K562 (cell line): ENCODE data around the gene LETM1. TPM values are rescaled to one million over a fixed set of nuclear protein-coding genes. Genes with fewer than 3 reads are reported as not detected.
A peak's percentile ranks its signal among the peaks of the same experiment; 100 is the strongest.

Source experiments
- ATAC-seq: fragments of 200-7000 bp; cut with Tn5 transposase; 3 replicates; pipeline ENCODE4 v1.9.1; 2020; ENCODE audit warnings: moderate library complexity
- BruUV-seq: library from RNA; stranded (reverse); fragments of 400-500 nt; replicated peaks from 2 replicates; lab custom pipeline; 2021; lab: Mats Ljungman, UMichigan
- CTCF ChIA-PET: fragments of 300-600 bp; formaldehyde crosslinking; extraction: SDS; loops from one replicate; lab custom pipeline; 2021; ENCODE audit warnings: low intra/inter-chr PET ratio; lab: Yijun Ruan, JAX
- POLR2A ChIA-PET: fragments of 300-600, 350-650 bp; sonication (Branson Sonifier 250); formaldehyde crosslinking; extraction: SDS; loops from one replicate; lab custom pipeline; 2021; ENCODE audit warnings: antibody characterized with exemption, inconsistent platforms; lab: Yijun Ruan, JAX
- DNase-seq, 4 experiments: peaks; one replicate each; pipeline versions ENCODE4 v3.0.0 to v3.0.0-alpha.2; 2011 to 2018; ENCODE audit warnings: low spot score in 3 of 4, mixed read lengths in 3 of 4; ENCODE audit errors: extremely low read depth in 1 of 4
- FAIRE-seq: peaks from 2 replicates; lab custom pipeline; 2011; peaks lifted over from hg19 to GRCh38; lab: Jason Lieb, UNC
- H2AFZ ChIP-seq: 2 replicates; pipeline ENCODE4 v1.6.0; 2011; ENCODE audit warnings: low read depth, low read length, control low read depth, inconsistent platforms
- H3K27ac ChIP-seq: fragments of 200-600 bp; 3 replicates; pipeline ENCODE4 v1.8.0; 2011; ENCODE audit warnings: low read depth, mild to moderate bottlenecking, control low read depth, inconsistent platforms, low read length, moderate library complexity, mixed read lengths; ENCODE audit errors: extremely low read depth
- H3K27me3 ChIP-seq, 2 experiments: fragments of 300-600 bp in 1 of 2; 2 replicates in 1 of 2; 3 replicates in 1 of 2; pipeline versions ENCODE4 v1.6.0 to v1.8.0; 2011; ENCODE audit warnings: inconsistent platforms in 2 of 2, low read length in 2 of 2, mild to moderate bottlenecking in 1 of 2, mixed read lengths in 1 of 2, moderate library complexity in 1 of 2; ENCODE audit not compliant: control insufficient read depth in 2 of 2, insufficient read depth in 2 of 2
- H3K36me3 ChIP-seq: fragments of 300-600 bp; 3 replicates; pipeline ENCODE4 v1.8.0; 2011; ENCODE audit warnings: mild to moderate bottlenecking, low read length, inconsistent platforms; ENCODE audit not compliant: control insufficient read depth, insufficient read depth
- H3K4me1 ChIP-seq, 2 experiments: fragments of 200-600 bp in 1 of 2; replicated peaks in 1 of 2; 2 replicates in 1 of 2; 3 replicates in 1 of 2; pipeline versions ENCODE4 v1.5.1 to v1.8.0; 2011; ENCODE audit warnings: inconsistent platforms in 2 of 2, low read length in 2 of 2, mild to moderate bottlenecking in 1 of 2, mixed read lengths in 1 of 2, moderate library complexity in 1 of 2; ENCODE audit not compliant: control insufficient read depth in 2 of 2, insufficient read depth in 2 of 2
- H3K4me2 ChIP-seq: 2 replicates; pipeline ENCODE4 v1.6.1; 2011; ENCODE audit warnings: low read length, control low read depth, inconsistent platforms, mixed read lengths; ENCODE audit not compliant: insufficient read depth
- H3K4me3 ChIP-seq: fragments of 200-600 bp; sonication (generic), shearing (Covaris generic); 2 replicates; pipeline ENCODE4 v1.5.1; 2016; ENCODE audit warnings: control low read depth, inconsistent platforms
- H3K79me2 ChIP-seq: fragments of 200-600 bp; 3 replicates; pipeline ENCODE4 v1.8.0; 2011; ENCODE audit warnings: low read length, inconsistent platforms; ENCODE audit not compliant: control insufficient read depth, insufficient read depth
- H3K9ac ChIP-seq, 2 experiments: 2 replicates each; pipeline versions ENCODE4 v1.6.0 to v1.6.1; 2011; ENCODE audit warnings: low read depth in 2 of 2, low read length in 2 of 2, control low read depth in 1 of 2, inconsistent platforms in 1 of 2, mild to moderate bottlenecking in 1 of 2, mixed read lengths in 1 of 2; ENCODE audit not compliant: insufficient read depth in 1 of 2
- H3K9me1 ChIP-seq: one replicate; pipeline ENCODE4 v1.6.0; 2011; ENCODE audit warnings: inconsistent platforms, mild to moderate bottlenecking, low read length, moderate library complexity; ENCODE audit not compliant: control insufficient read depth, insufficient read depth
- H3K9me3 ChIP-seq: replicated peaks from 2 replicates; pipeline ENCODE4 v1.5.1; 2011; ENCODE audit warnings: low read depth, low read length, inconsistent platforms; ENCODE audit not compliant: control insufficient read depth, insufficient read depth
- H4K20me1 ChIP-seq: replicated peaks from 2 replicates; pipeline ENCODE4 v1.6.1; 2011; ENCODE audit warnings: low read length, inconsistent platforms, mixed read lengths; ENCODE audit not compliant: control insufficient read depth, insufficient read depth
- KLF13 ChIP-seq: fragments of 450-650 bp; IDR thresholded peaks from 2 replicates; pipeline ENCODE4 v1.6.1; 2016; ENCODE audit warnings: missing genetic modification characterization, low read depth, mild to moderate bottlenecking, missing compliant biosample characterization, moderate library complexity, borderline replicate concordance
- MTA3 ChIP-seq: fragments of 450-650 bp; formaldehyde crosslinking; IDR thresholded peaks from 2 replicates; pipeline ENCODE4 v1.6.1; 2017; ENCODE audit warnings: mild to moderate bottlenecking, borderline replicate concordance
- MYC ChIP-seq, 2 experiments: fragments of 250-450 bp in 1 of 2; sonication (Bioruptor Pico) in 1 of 2; IDR thresholded peaks; 2 replicates each; pipeline versions ENCODE4 v1.5.1 to v1.6.1; 2012 to 2021; ENCODE audit warnings: low read depth in 2 of 2, borderline replicate concordance in 1 of 2, improper control_type of control experiment in 1 of 2, low read length in 1 of 2, mild to moderate bottlenecking in 1 of 2, moderate library complexity in 1 of 2
- NFATC3 ChIP-seq: fragments of 450-650 bp; IDR thresholded peaks from 2 replicates; pipeline ENCODE4 v1.6.1; 2017; ENCODE audit warnings: mild to moderate bottlenecking
- RAD51 ChIP-seq: fragments of 450-650 bp; IDR thresholded peaks from 2 replicates; pipeline ENCODE4 v1.7.1; 2016; ENCODE audit warnings: low read depth, mild to moderate bottlenecking, borderline replicate concordance
- RNF2 ChIP-seq: sonication (generic); IDR thresholded peaks from 2 replicates; pipeline ENCODE4 v1.6.1; 2016
- SP1 ChIP-seq: sonication (generic); formaldehyde crosslinking; IDR thresholded peaks from 2 replicates; pipeline ENCODE4 v1.8.1; 2022; ENCODE audit warnings: mild to moderate bottlenecking, missing genetic modification reagents
- SRF ChIP-seq, 2 experiments: fragments of 250-450, 450-650 bp in 1 of 2; sonication (Bioruptor Pico) in 1 of 2; sonication (generic) in 1 of 2; formaldehyde crosslinking; IDR thresholded peaks; 2 replicates each; pipeline versions ENCODE4 v1.5.0 to v1.5.1; 2020 to 2022; ENCODE audit warnings: mild to moderate bottlenecking in 1 of 2, missing genetic modification reagents in 1 of 2
- U2AF2 ChIP-seq: fragments of 200-400 bp; formaldehyde crosslinking; optimal IDR thresholded peaks from 2 replicates; pipeline ENCODE3; 2017; ENCODE audit warnings: low read depth, mild to moderate bottlenecking, low read length
- XRCC4 ChIP-seq: IDR thresholded peaks from one replicate; pipeline ENCODE4 v1.6.1; 2011; ENCODE audit not compliant: insufficient read depth, insufficient read length; ENCODE audit errors: extremely low read depth
- WGBS: fragments of 100-300 bp; shearing (Covaris generic); methylation state at CpG from one replicate; pipeline ENCODE4 v1.1.6; 2016; ENCODE audit warnings: low coverage, mixed read lengths; ENCODE audit not compliant: insufficient coverage; ENCODE audit errors: missing lambda C conversion rate; 5-methylcytosine and 5-hydroxymethylcytosine counted together
- in situ Hi-C: fragments of 300-500 bp; cut with MboI; formaldehyde crosslinking; loops from 4 replicates; pipeline ENCODE4 v1.15.0; 2018; ENCODE audit warnings: inconsistent platforms, mixed read lengths
- intact Hi-C: fragments of 100-400 bp; cut with micrococcal nuclease; formaldehyde crosslinking; loops from 2 replicates; pipeline ENCODE4 v1.14.2; 2022
- polyA plus RNA-seq, 8 experiments: library from polyadenylated mRNA; depleted of rRNA in 4 of 8; stranded (reverse) in 5 of 8; unstranded in 3 of 8; fragments of >200 nt; fragmentation: Nextera tagmentation in 2 of 8; fragmentation: Illumina TruSeq in 1 of 8; extraction: Ambion mirVana in 2 of 8; extraction: Trizol in 1 of 8; gene quantifications; 2 replicates each; pipeline versions ENCODE4 v1.2.1 to v1.2.3, GENCODE V29; 2011 to 2014; ENCODE audit warnings: inconsistent platforms in 1 of 8, missing spikeins in 1 of 8
- total RNA-seq, 7 experiments: library from RNA; depleted of rRNA in 6 of 7; stranded (reverse); fragments of >200 nt in 6 of 7; fragmentation: Illumina TruSeq in 2 of 7; extraction: Trizol in 2 of 7; gene quantifications; 2 replicates each; pipeline versions ENCODE4 v1.2.1 to v1.2.3, GENCODE V29; 2011 to 2021; ENCODE audit warnings: low replicate concordance in 1 of 7
- TF ChIP-seq, protein P1 (sequence below): fragments of 450-650 bp; IDR thresholded peaks from 2 replicates; pipeline ENCODE4 v1.6.1; 2016
- TF ChIP-seq, protein P2 (sequence below), 2 experiments: fragments of 450-650 bp in 1 of 2; sonication (generic) in 1 of 2; formaldehyde crosslinking in 1 of 2; IDR thresholded peaks; 2 replicates each; pipeline versions ENCODE4 v1.7.1 to v1.9.0; 2016 to 2022; ENCODE audit warnings: inconsistent platforms in 1 of 2, mild to moderate bottlenecking in 1 of 2, missing genetic modification reagents in 1 of 2

The LETM1 gene
- total and polyA plus RNA-seq, 9 of the 15 experiments (the other 6 are each of a cell fraction or from before 2014, with no cell fraction given): 3.9 to 109 (median 35.0) TPM

DNA sequence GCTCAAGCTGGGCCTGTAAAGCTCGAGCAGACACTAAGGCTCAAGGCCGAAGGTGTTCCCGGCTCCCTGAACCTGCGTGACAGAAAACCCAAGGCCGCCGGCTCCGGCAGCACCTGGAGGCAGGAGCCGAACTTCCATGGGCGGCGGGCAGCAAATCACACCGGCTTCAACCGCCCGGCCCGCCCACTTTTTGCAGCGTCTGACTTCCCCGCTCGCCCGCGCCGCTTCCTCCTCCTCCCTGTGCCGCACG lies 14.3 kb upstream of the LETM1 start:
- 1% methylated on average over 11 of the region's 22 CpGs for WGBS
- H2AFZ ChIP-seq: peak overlapping the region; percentile 87
- peak overlapping the region; percentile 76 for H3K4me2 ChIP-seq
- peak overlapping the region; percentile 99 for H3K27ac ChIP-seq
- DNase-seq (peak in 2 of 4 experiments; percentile 79 to 90), FAIRE-seq (no peak), ATAC-seq (peak; percentile 84)
- peak overlapping the region; percentile 96 to 97 for H3K9ac ChIP-seq
- H3K9me1 ChIP-seq: no peaks in the 10 kb centered on the region
- H3K9me3 ChIP-seq: no peaks in the 10 kb centered on the region
- in situ Hi-C loops: no loop called here
- ChIA-PET CTCF (no interaction called here), POLR2A (interaction anchor here (0.6 to 2.0 kb wide), 10 partner anchors 9 to 964 kb away, joined by 3 to 13 read pairs (median 4); partner anchors contain the start of gene LETM1)
- peaks cover 23 to 32% of the 10 kb centered on the region in 2 experiments for H3K4me1 ChIP-seq
- intact Hi-C loops: loop anchor here (5.0 kb wide), 1 partner anchor 547 kb away; the partner anchor contains the start of genes CFAP99 and ZFYVE28
- H3K79me2 ChIP-seq: peaks cover 45% of the 10 kb centered on the region
- H3K36me3 ChIP-seq: peaks cover 12% of the 10 kb centered on the region; the same call in 1 of the 3 replicates
- no peaks in the 10 kb centered on the region for H3K27me3 ChIP-seq
- peaks cover 13% of the 10 kb centered on the region; the same call in 1 of the 2 replicates for H4K20me1 ChIP-seq
- TSS peak; percentile 91 for BruUV-seq
- H3K4me3 ChIP-seq: peak overlapping the region; percentile 60
- TF ChIP-seq NFATC3 (0 out of 2 replicates have a peak, but pooled peaks have one; percentile 58), MYC (IDR thresholded peaks at IDR 0.05; ENCODE audit: low read depth, low read length) (no peak), MYC (CRISPR knock-in tag; IDR thresholded peaks at IDR 0.05; ENCODE audit: borderline replicate concordance, low read depth) (0 out of 2 replicates have a peak, but pooled peaks have one; percentile 40), RAD51 (no peak), MTA3 (peak; percentile 84), KLF13 (tag) (peak; percentile 93), XRCC4 (no peak), RNF2 (no peak), SP1 (CRISPR knock-in tag) (peak; percentile 85), U2AF2 (no peak), SRF (CRISPR knock-in tag; IDR thresholded peaks at IDR 0.05) (peak in 1 of 2 experiments; percentile 78; a peak in 1 of 4 replicates)
- TF ChIP-seq, protein P1, sequence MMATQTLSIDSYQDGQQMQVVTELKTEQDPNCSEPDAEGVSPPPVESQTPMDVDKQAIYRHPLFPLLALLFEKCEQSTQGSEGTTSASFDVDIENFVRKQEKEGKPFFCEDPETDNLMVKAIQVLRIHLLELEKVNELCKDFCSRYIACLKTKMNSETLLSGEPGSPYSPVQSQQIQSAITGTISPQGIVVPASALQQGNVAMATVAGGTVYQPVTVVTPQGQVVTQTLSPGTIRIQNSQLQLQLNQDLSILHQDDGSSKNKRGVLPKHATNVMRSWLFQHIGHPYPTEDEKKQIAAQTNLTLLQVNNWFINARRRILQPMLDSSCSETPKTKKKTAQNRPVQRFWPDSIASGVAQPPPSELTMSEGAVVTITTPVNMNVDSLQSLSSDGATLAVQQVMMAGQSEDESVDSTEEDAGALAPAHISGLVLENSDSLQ: peak; percentile 39
- TF ChIP-seq, protein P2, sequence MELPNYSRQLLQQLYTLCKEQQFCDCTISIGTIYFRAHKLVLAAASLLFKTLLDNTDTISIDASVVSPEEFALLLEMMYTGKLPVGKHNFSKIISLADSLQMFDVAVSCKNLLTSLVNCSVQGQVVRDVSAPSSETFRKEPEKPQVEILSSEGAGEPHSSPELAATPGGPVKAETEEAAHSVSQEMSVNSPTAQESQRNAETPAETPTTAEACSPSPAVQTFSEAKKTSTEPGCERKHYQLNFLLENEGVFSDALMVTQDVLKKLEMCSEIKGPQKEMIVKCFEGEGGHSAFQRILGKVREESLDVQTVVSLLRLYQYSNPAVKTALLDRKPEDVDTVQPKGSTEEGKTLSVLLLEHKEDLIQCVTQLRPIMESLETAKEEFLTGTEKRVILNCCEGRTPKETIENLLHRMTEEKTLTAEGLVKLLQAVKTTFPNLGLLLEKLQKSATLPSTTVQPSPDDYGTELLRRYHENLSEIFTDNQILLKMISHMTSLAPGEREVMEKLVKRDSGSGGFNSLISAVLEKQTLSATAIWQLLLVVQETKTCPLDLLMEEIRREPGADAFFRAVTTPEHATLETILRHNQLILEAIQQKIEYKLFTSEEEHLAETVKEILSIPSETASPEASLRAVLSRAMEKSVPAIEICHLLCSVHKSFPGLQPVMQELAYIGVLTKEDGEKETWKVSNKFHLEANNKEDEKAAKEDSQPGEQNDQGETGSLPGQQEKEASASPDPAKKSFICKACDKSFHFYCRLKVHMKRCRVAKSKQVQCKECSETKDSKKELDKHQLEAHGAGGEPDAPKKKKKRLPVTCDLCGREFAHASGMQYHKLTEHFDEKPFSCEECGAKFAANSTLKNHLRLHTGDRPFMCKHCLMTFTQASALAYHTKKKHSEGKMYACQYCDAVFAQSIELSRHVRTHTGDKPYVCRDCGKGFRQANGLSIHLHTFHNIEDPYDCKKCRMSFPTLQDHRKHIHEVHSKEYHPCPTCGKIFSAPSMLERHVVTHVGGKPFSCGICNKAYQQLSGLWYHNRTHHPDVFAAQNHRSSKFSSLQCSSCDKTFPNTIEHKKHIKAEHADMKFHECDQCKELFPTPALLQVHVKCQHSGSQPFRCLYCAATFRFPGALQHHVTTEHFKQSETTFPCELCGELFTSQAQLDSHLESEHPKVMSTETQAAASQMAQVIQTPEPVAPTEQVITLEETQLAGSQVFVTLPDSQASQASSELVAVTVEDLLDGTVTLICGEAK (IDR thresholded peaks at IDR 0.05): 0 out of 2 replicates have a peak, but pooled peaks have one; percentile 14
- TF ChIP-seq, protein P2 (CRISPR knock-in tag; IDR thresholded peaks at IDR 0.05): no peak
